ENCODE data around the gene HOXD3. TPM values are rescaled to one million over a fixed set of nuclear protein-coding genes. Genes with fewer than 3 reads are reported as not detected.

The HOXD3 gene
- polyA plus RNA-seq, 1 donor (not counting 4 experiments of a cell fraction or from before 2014, with no cell fraction given) = not detected

GRCh38 chr2:176163672-176164056 is 6.6 kb downstream of the HOXD3 start:
- no peak for DNase-seq (ENCODE audit: low read depth, low spot score)
- FAIRE-seq = no peak
- no peak overlapping the region for H3K9ac ChIP-seq (ENCODE audit: control insufficient read depth, extremely low read depth, insufficient read depth, low read length)
- no peaks in the 10 kb centered on the region for H3K4me1 ChIP-seq (ENCODE audit: control insufficient read depth, extremely low read depth, insufficient read depth, low read length)
- H2AFZ ChIP-seq (ENCODE audit: control insufficient read depth, low read length) = no peak overlapping the region
- no peaks in the 10 kb centered on the region for H3K79me2 ChIP-seq (ENCODE audit: control insufficient read depth, insufficient read depth, low read length)
- no peak overlapping the region for H3K4me2 ChIP-seq (ENCODE audit: control insufficient read depth, extremely low read depth, insufficient read depth, low read depth, low read length)
- no peaks in the 10 kb centered on the region for H4K20me1 ChIP-seq (ENCODE audit: control insufficient read depth, extremely low read depth, insufficient read depth, low read length)
- dilution Hi-C loops (cut with MboI; ENCODE audit: extremely low pct_ligation_motif_present, low sequenced_read_pairs) = loop anchor here (25.0 kb wide), 1 partner anchor 474 kb away; no protein-coding TSS in a partner anchor
- no peak for TF ChIP-seq EZH2 (IDR thresholded peaks at IDR 0.05; ENCODE audit: low read length)
- TF ChIP-seq, protein P1, sequence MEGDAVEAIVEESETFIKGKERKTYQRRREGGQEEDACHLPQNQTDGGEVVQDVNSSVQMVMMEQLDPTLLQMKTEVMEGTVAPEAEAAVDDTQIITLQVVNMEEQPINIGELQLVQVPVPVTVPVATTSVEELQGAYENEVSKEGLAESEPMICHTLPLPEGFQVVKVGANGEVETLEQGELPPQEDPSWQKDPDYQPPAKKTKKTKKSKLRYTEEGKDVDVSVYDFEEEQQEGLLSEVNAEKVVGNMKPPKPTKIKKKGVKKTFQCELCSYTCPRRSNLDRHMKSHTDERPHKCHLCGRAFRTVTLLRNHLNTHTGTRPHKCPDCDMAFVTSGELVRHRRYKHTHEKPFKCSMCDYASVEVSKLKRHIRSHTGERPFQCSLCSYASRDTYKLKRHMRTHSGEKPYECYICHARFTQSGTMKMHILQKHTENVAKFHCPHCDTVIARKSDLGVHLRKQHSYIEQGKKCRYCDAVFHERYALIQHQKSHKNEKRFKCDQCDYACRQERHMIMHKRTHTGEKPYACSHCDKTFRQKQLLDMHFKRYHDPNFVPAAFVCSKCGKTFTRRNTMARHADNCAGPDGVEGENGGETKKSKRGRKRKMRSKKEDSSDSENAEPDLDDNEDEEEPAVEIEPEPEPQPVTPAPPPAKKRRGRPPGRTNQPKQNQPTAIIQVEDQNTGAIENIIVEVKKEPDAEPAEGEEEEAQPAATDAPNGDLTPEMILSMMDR (optimal IDR thresholded peaks at IDR 0.05 in 1 of 3, IDR thresholded peaks at IDR 0.05 in 1 of 3, conservative IDR thresholded peaks at IDR 0.05 in 1 of 3; ENCODE audit: extremely low read depth in 1 of 3, insufficient read depth in 2 of 3, low read length in 3 of 3) = no peak
- H3K4me3 ChIP-seq (ENCODE audit: control insufficient read depth in 2 of 3, extremely low read depth in 1 of 3, insufficient read depth in 2 of 3, low read depth in 1 of 3, low read length in 3 of 3) = no peak overlapping the region
- H3K9me1 ChIP-seq (ENCODE audit: control insufficient read depth, extremely low read depth, insufficient read depth, low read length) = no peaks in the 10 kb centered on the region
- H3K9me3 ChIP-seq (ENCODE audit: control insufficient read depth, low read depth, low read length) = peaks cover 2% of the 10 kb centered on the region
- no peaks in the 10 kb centered on the region for H3K36me3 ChIP-seq (ENCODE audit: control insufficient read depth in 2 of 2, extremely low read depth in 1 of 2, insufficient read depth in 2 of 2, low read length in 2 of 2)
- H3K27me3 ChIP-seq (ENCODE audit: control insufficient read depth, extremely low read depth, insufficient read depth, low read length) = peaks cover 87% of the 10 kb centered on the region
- no peak overlapping the region for H3K27ac ChIP-seq (ENCODE audit: control insufficient read depth, insufficient read depth, low read length)

DNA sequence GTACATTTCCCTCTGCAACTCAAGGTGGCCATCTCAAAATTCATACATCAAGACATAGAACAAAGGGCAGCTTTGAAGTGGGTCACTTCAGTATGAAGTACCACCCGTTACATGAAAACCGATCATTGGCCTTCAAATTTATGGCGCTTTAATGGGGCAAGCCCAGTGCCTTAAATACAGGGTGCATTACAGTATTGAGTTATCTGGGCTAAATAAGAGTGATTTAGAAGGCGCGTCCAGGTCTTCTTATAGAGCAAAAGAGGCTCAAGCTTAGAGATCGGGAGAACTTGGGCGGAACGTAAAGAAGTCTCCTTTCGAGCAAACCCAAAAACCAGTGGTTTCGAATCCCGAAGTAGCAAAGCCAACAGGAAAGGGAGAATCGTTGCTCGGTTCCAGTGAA is 7.1 kb downstream of the HOXD3 start:
- Histone ChIP-seq H3K9me3 (ENCODE audit: control insufficient read depth, low read depth, low read length) (peaks cover 2% of the 10 kb centered on the region), H3K4me2 (ENCODE audit: control insufficient read depth, extremely low read depth, insufficient read depth, low read depth, low read length) (no peak overlapping the region), H4K20me1 (ENCODE audit: control insufficient read depth, extremely low read depth, insufficient read depth, low read length) (no peaks in the 10 kb centered on the region), H3K9ac (ENCODE audit: control insufficient read depth, extremely low read depth, insufficient read depth, low read length) (no peak overlapping the region), H3K9me1 (ENCODE audit: control insufficient read depth, extremely low read depth, insufficient read depth, low read length) (no peaks in the 10 kb centered on the region), H3K4me1 (ENCODE audit: control insufficient read depth, extremely low read depth, insufficient read depth, low read length) (no peaks in the 10 kb centered on the region), H3K27me3 (ENCODE audit: control insufficient read depth, extremely low read depth, insufficient read depth, low read length) (peaks cover 82% of the 10 kb centered on the region), H3K36me3 (ENCODE audit: control insufficient read depth in 2 of 2, extremely low read depth in 1 of 2, insufficient read depth in 2 of 2, low read length in 2 of 2) (no peaks in the 10 kb centered on the region), H3K79me2 (ENCODE audit: control insufficient read depth, insufficient read depth, low read length) (no peaks in the 10 kb centered on the region), H3K4me3 (ENCODE audit: control insufficient read depth in 2 of 3, extremely low read depth in 1 of 3, insufficient read depth in 2 of 3, low read depth in 1 of 3, low read length in 3 of 3) (no peak overlapping the region), H3K27ac (ENCODE audit: control insufficient read depth, insufficient read depth, low read length) (no peak overlapping the region), H2AFZ (ENCODE audit: control insufficient read depth, low read length) (no peak overlapping the region)
- TF ChIP-seq EZH2 (IDR thresholded peaks at IDR 0.05; ENCODE audit: low read length) = no peak
- TF ChIP-seq, protein P1 (optimal IDR thresholded peaks at IDR 0.05 in 1 of 3, IDR thresholded peaks at IDR 0.05 in 1 of 3, conservative IDR thresholded peaks at IDR 0.05 in 1 of 3; ENCODE audit: extremely low read depth in 1 of 3, insufficient read depth in 2 of 3, low read length in 3 of 3) = no peak
- DNase-seq (ENCODE audit: low read depth, low spot score) = no peak
- FAIRE-seq = no peak
- dilution Hi-C loops (cut with MboI; ENCODE audit: extremely low pct_ligation_motif_present, low sequenced_read_pairs) = loop anchor here (25.0 kb wide), 1 partner anchor 473 kb away; no protein-coding TSS in a partner anchor

Data from keratinocyte (primary cell).